HG03460 (cell line): ENCODE data around the gene HEXIM2.
A peak's percentile ranks its signal among the peaks of the same experiment; 100 is the strongest.
"Not testable (repeated sequence)": the region's sequence is repeated elsewhere in the genome, so short reads cannot be mapped to it uniquely, and the experiment has no call there.

Experiments used
- ATAC-seq: cut with Tn5 transposase; IDR thresholded peaks from one replicate; pipeline ENCODE4 v1.9.1; 2021; ENCODE audit not compliant: unreplicated experiment

The HEXIM2 gene

GRCh38 chr17:45168991-45169752 lies 7.5 kb downstream of the HEXIM2 start:
- no peak for ATAC-seq

GRCh38 chr17:45170280-45170930 lies 8.7 kb downstream of the HEXIM2 start:
- no peak for ATAC-seq

GRCh38 chr17:45170931-45171337 lies 9.3 kb downstream of the HEXIM2 start:
- ATAC-seq, result no peak

- no peak for ATAC-seq
Measured at GRCh38 chr17:45171338-45172231, 9.9 kb downstream of the HEXIM2 start.

- no peak for ATAC-seq
Measured at GRCh38 chr17:45172232-45172540, 10.5 kb downstream of the HEXIM2 start.

GRCh38 chr17:45172541-45173286 lies 11.0 kb downstream of the HEXIM2 start:
- no peak for ATAC-seq

GRCh38 chr17:45175759-45176115 lies 14.1 kb downstream of the HEXIM2 start:
- no peak for ATAC-seq

GRCh38 chr17:45177563-45177962 lies 15.9 kb downstream of the HEXIM2 start:
- no peak for ATAC-seq

GRCh38 chr17:45184144-45184543 lies 22.5 kb downstream of the HEXIM2 start:
- no peak for ATAC-seq

- no peak for ATAC-seq
Measured at GRCh38 chr17:45186801-45187354, 25.2 kb downstream of the HEXIM2 start.

- no peak for ATAC-seq
Measured at GRCh38 chr17:45189009-45189408, 27.3 kb downstream of the HEXIM2 start.

- ATAC-seq, result no peak
Measured at GRCh38 chr17:45190503-45191255, 29.0 kb downstream of the HEXIM2 start.

- ATAC-seq, result no peak
Measured at GRCh38 chr17:45195424-45195823, 33.7 kb downstream of the HEXIM2 start.

GRCh38 chr17:45197108-45197507 lies 35.4 kb downstream of the HEXIM2 start:
- ATAC-seq, result no peak

- ATAC-seq, result peak; percentile 77
Measured at GRCh38 chr17:45197555-45198334, 36.1 kb downstream of the HEXIM2 start.

- ATAC-seq, result no peak
Measured at GRCh38 chr17:45200701-45201100, 39.0 kb downstream of the HEXIM2 start.

- no peak for ATAC-seq
Measured at GRCh38 chr17:45201457-45201856, 39.8 kb downstream of the HEXIM2 start.

- ATAC-seq, result not testable (repeated sequence)
Measured at GRCh38 chr17:45201880-45202279, 40.2 kb downstream of the HEXIM2 start.

- ATAC-seq, result no peak
Measured at GRCh38 chr17:45218895-45219661, 57.4 kb downstream of the HEXIM2 start.
